HG03045 (cell line): ENCODE results near the gene STK11IP.

ENCODE experiments used
- ATAC-seq: cut with Tn5 transposase; IDR thresholded peaks from one replicate; pipeline ENCODE4 v1.9.1; 2021; ENCODE audit warnings: mild to moderate bottlenecking, moderate library complexity; ENCODE audit not compliant: unreplicated experiment

The STK11IP gene

GRCh38 chr2:219597552-219598307 is at the start of gene STK11IP:
Gene STK11IP (plus strand): TSS chr2:219597857. CDS start chr2:219598120, 263 bp downstream.
- peak; percentile 93 for ATAC-seq

GRCh38 chr2:219548990-219549389 is 48.7 kb upstream of the STK11IP start:
- no peak for ATAC-seq

- no peak for ATAC-seq
Observed at GRCh38 chr2:219549619-219550018, 48.0 kb upstream of the STK11IP start.

- ATAC-seq: peak; percentile 14
Observed at GRCh38 chr2:219551441-219552381, 45.9 kb upstream of the STK11IP start.

- peak; percentile 90 for ATAC-seq
Observed at GRCh38 chr2:219552382-219553167, 45.1 kb upstream of the STK11IP start.

- no peak for ATAC-seq
Observed at GRCh38 chr2:219553168-219553417, 44.6 kb upstream of the STK11IP start.

- no peak for ATAC-seq
Observed at GRCh38 chr2:219553463-219553963, 44.1 kb upstream of the STK11IP start.

GRCh38 chr2:219554350-219554749 is 43.3 kb upstream of the STK11IP start:
- ATAC-seq: no peak

GRCh38 chr2:219555956-219556355 is 41.7 kb upstream of the STK11IP start:
- ATAC-seq: no peak

GRCh38 chr2:219556413-219556812 is 41.2 kb upstream of the STK11IP start:
- ATAC-seq: no peak

GRCh38 chr2:219557320-219557719 is 40.3 kb upstream of the STK11IP start:
- no peak for ATAC-seq

GRCh38 chr2:219557791-219558785 is 39.6 kb upstream of the STK11IP start:
- no peak for ATAC-seq

GRCh38 chr2:219559156-219559915 is 38.3 kb upstream of the STK11IP start:
- ATAC-seq: no peak

- ATAC-seq: no peak
Observed at GRCh38 chr2:219560037-219560892, 37.4 kb upstream of the STK11IP start.

GRCh38 chr2:219560893-219561178 is 36.8 kb upstream of the STK11IP start:
- ATAC-seq: no peak

GRCh38 chr2:219561179-219562048 is 36.2 kb upstream of the STK11IP start:
- no peak for ATAC-seq
